Stimulated activated CD4-positive, alpha-beta T cell treated with anti-CD3 and anti-CD28 coated beads, Interleukin-15, amount 100 ng/mL, for 1 hour (primary cell): ENCODE results near the gene DNAH14.
"Not testable (repeated sequence)": the region's sequence is repeated elsewhere in the genome, so short reads cannot be mapped to it uniquely, and the experiment has no call there.

Experiments used
- DNase-seq, 2 donors: peaks; one replicate each; pipeline ENCODE4 v3.0.0-alpha.2; 2020; ENCODE audit warnings: low read depth in 1 of 2, low spot score in 1 of 2

Gene DNAH14

DNA sequence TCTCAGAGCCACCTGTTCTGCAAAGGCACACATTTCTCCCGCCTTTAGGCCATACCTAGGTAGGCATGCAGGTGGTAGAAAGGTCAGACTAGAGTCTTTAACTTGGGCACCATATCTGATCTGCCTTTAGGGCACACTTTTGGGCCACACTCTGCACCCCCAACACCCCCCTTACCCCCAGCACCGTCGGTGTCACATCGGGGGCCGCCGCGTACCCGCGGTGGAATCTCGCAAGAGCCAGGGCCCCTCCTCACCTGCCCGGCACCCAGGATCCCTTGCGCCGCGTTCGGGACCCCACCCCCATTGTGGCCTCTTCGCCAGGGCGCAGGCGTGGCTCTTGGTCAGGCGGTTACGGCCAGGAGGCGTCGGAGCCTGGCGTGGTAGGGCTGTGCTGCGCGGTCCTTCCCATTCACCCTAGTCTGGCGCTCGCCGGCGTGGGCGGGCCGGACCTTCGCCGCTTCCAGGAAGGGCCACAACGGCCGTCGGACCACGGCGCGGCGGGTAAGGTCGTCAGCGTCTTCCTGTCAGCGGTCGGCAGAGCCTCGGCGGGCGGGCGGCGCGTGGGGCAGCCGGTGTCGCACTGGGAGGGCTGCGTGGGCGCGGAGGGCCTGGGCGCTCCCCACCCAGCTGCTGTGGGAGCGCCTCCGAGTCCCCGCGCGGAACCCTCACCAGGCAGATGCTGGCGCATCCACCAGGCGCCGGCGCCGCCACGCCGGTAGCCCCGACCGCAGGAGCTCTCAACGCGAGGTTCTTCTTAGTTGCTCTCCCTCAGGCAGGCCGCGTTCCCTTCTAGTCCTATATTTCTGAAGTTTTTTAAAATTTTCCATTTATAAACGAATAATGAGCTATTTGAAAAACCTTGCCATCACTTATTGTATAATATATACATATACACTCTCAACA is at the start of gene DNAH14:
TSS of gene DNAH14 (plus strand) at position 341 of the 903 bp plus-strand sequence. CDS start 23,028 bp downstream, outside the sequence.
- peak in 1 of 2 donors; percentile 3 for DNase-seq

DNA sequence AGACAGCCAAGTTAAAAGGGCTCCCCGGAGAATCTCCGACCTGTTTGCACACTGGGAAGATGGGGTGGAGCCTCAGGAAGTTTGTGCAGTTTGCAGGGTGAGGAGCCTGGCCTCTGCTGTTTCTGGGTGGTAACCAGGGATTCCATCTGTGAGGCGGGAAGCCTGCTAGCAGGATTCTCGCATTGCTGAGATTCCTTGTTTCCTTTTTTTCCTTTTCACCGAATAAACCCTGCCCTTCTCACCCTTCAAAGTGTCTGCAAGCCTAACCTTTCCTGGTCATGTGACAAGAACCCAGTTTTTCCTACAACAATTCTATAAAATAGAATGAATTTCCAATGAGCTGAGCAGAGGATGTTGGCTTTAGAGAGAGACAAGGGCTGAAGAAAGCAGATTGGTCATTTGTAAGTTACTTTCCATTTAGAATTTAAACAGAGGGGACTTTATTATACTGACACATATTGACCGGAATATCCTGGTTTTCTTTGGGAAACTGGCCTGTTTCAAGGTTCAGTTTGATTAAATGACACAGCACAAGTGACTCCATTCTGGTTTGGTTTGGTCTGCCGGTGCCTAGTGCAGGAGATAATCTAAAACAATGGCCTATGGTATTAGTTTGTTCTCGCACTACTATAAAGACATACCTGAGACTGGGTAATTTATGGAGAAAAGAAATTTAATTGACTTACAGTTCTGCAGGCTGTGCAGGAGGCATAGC is 48.7 kb upstream of the DNAH14 start:
- no peak for DNase-seq

DNA sequence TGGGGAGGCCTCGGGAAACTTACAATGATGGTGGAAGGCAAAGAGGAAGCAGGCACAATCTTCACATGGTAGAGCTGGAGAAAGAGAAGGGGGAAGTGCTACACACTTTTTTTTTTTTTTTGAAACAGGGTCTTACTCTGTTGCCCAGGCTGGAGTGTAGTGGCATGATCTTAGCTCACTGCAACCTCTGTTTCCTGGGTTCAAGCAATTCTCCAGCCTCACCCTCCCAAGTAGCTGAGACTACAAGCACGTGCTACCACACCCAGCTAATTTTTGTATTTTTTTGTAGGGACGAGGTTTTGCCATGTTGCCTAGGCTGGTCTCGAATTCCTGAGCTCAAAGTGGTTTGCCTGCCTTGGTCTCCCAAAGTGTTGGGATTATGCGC is 48.2 kb upstream of the DNAH14 start:
- DNase-seq, result not testable (repeated sequence)

DNA sequence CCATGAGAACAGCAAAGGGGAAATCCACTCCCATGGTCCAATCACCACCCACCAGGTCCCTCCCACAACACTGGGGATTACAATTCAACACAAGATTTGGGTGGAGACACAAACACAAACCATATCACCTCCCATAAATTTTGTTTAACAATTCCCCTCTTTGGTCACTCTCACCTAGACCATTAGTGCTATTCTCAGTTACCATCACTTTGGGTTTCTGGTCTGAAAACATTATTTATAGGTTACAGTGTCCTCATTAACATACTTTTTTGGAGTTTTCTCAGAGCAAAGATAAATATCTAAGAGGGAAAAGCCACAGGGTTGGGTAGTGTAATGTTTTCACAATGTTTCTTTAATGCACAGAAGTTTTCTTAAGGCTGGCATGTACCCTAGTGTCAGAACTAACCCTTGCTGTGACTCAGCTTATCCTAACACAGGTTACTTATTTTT is 47.7 kb upstream of the DNAH14 start:
- DNase-seq, result no peak

DNA sequence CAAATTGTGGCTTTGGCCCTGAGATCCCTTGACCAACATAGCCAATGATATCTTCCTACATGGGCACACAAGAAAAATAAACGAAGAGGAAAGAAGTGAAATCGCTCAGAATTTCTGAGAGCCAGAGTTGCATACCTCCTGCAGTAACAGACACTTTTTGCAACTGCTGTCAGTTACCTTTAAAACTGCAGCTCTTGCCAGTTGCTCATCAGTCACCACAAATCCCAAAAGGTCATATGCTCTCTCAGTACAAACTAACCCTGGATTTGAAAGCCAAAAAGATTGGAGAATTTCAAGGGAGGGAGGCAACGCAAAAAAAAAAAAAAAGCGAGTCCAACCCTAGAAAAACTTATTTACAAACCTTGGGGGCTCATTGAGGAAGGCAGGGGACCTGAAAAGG is 47.2 kb upstream of the DNAH14 start:
- DNase-seq, result no peak

DNA sequence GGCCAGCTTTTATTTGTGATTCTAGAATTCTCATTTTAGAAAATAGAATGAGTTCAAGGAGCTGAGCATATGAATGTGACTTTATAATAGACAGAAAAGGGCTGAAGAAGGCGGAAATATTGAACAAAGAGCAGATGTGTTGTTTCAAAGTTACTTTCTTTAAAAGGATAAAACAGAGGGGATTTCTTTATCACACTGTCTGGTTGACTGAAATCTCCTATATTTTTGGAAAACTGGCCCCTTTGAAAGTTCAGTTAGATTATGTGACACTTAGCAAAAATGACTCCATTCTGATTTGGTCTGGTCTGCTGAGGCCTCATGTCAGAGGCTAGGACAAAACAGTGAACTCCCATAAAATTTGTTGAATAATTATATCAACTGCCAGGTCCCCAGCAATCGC is 46.4 kb upstream of the DNAH14 start:
- no peak for DNase-seq

DNA sequence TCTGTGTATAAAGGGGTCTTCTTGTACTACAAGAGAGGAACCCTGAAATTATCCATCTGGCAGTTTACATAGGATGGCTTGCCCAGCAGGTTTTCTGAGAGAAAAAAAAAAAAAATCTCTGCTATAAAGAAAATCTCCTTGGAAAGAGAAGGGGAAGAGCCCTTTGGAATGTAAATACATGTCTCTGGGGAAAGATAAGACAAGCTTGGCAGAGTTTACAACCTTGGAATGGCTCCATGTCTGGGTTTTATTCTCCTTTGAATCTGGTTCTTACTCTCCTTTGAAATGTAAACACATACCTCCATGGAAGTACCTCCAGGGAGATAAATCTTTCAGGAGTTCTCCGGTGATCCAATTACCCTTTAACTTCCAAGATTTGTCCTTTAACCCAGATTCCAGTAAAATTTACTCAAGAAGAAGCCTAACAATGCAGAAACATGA is 45.1 kb upstream of the DNAH14 start:
- no peak for DNase-seq

DNA sequence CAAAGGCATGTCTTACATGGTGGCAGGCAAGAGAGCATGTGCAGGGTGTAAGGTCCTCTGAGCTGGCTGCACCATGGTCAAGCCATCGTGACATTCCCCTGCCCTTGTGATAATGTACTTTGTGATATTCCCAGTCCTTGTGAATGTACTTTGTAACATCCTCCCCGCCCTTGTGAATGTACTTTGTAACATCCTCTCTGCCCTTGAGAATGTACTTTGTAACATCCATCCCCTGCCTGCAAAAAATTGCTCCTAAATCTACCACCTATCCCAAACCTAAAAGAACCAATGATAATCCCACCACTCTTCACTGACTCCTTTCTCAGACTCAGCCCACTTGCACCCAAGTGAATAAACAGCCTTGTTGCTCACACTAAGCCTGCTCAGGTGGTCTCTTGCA is 44.1 kb upstream of the DNAH14 start:
- not testable (repeated sequence) for DNase-seq

DNA sequence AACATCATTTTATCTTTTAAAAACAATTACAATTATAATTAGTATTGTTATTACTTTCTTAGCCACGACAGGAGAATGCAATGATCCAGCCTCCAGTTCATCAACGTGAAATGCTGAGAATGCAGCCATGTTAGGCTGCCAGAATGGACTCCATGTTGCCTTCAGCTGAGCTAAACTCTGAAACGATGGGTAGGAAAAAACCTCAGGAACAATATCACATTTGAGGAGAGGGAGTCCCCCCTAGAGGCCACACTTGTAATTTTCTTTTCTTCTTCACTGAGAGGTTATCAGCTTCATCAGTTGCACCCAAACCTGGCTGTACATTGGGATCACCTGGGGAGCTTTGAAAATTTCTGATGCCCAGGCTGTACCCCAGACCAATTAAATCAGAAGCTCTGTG is 34.6 kb upstream of the DNAH14 start:
- DNase-seq, result no peak

DNA sequence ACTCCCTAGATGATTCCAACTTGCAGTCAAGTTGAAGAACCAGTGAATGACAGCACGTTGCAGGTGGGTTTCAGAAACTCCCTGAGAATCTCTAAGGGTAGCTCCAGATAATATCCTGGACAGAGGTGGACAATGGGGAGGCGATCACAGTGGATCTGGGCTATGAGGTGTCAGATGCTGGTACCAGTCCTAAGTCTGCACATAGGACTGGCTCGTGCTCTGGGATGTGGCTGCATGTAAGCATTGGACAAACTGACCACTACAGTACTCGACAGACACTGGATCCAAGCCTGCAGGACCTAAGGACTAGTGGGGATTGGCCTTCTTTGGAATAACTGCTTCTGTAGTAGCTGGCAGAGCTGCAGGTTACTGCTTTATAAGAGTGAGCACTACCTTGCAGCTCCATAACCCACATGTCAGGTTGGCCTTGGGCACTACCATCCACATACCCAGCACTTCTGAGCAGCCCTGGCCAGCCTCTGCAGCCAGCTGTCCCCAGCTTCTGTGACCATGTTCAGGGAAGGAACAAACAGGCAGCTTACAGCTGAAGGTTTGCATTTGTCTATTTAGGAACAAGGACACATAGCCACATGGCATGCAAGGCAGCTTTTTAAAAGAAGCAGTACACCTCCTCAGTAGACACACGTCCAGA is 33.2 kb upstream of the DNAH14 start:
- DNase-seq, result no peak

DNA sequence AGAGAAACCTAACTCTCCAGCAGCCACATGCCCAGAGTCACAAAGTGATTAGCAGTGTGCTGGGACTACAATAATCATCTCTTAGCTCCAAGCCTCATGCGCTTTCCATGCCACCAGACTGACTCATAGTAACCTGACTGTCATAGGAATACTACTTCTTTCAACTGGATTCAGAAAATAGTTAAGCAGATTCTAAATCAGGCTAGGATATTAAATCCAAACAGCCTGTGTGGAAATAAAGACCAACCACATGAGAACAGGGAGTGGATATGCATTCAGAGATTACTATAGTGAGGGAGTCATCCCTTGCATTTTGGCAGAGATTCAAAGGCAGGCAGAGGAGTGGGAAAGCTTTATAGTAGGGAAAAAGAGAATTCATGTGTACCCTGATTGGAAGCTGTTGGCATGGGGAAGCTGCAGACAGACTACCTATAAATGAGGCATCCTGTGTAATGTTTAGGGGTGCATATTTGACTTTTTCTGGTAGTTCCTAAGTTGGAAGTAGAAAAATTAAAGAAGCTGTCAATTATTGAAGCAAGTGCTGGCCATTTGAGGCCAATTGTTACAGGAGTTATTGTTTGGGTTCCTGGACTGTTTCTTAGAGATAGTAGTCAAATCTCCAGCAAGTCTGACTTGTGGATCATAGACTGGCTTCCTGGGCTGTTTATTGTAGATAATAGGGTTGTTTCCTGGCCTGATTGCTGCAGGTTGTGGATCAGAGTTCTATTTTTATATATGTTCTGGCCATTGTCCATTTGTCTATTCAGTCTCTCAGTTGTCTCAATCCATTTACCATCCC is 31.7 kb upstream of the DNAH14 start:
- no peak for DNase-seq

DNA sequence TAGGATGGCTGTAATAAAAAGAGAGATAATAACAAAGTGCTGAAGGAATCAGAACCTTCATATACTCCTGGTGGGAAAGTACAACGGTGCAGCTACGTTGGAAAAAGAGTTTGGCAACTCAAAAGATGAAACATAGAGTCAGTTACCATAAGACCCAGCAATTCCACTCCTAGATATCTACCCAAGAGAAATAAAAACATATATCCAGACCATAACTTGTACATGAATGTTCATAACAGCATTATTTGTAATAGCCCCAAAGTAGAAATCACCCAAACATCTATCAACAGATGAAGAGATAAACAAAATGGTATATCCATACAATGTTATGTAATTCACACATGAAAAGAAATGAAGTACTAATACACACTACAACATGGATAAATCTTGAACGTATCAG is 30.5 kb upstream of the DNAH14 start:
- DNase-seq, result no peak

DNA sequence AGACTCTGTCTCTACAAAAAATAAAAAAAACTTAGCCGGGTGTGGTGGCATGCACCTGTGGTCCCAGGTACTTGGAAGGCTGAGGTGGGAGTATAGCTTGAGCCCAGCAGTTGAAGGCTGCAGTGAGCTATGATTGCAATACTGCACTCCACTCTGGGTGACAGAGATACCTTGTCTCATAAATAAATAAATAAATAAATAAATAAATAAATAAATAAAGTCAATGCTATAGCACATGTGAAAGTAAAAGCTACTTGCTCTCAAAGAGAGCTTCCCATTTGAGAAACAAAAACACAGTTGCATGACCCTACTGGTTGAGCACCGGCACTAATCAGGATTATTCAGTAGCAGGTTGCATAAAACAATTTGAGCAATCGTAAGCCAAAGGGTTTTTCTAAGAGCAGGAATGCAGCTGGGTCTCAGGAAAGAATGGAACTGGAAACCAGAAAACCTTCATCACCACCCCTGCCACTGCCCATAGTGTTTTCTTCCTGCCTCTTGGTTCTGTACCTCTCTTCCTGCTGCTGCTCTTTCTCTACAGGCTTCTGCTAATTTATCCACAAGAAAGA is 29.3 kb upstream of the DNAH14 start:
- no peak for DNase-seq

DNA sequence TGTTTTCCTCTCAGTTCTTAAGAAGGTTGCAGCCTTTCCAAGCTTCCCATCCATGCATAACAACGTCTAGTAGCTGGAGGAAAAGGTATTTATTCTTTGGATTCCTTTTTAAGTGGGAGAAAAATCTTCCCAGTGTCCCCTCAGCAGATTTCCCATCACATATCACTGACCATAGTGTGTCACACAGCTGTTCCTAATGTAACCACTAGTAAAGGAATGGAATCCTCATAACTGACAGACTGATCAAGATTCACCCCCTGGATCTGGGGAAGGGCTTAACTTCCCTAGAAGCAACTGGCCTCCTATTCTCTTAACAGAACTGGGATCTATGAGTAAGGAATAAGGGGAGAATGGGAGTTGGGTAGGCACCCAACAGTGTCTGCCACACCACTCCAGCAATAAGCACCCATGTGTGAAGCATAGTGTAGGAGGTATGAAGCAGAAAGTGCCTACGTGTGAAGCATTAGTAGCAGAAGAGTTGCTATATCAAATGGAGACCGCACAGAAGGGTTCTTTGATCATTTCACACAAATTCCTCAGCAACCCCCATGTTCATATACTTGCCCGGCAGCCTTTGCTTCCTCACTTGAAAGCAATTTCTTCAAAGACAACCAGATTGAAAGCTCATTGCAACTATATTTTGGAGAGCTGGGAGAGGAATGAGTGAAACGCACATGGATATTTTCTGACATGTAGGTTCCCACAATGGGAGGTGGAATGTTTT is 28.2 kb upstream of the DNAH14 start:
- no peak for DNase-seq

DNA sequence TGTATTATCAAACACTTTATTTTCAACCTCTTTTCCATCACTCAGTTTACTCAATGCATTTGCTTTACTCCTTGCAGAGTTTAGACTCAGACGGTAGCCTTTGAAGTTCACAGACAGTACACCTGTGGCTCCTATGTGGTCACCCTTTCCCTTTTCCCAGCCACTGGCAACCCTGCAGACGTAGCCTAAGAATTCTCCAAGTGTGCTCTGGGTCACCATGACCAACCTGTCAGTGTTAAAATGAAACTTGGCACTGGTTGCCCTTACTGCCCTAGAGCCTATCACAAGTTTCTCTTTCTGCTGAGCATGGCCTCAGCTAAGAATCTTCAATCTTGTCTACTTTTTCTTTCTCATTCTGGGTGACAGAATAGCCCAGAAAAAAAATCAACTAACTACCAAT is 25.5 kb upstream of the DNAH14 start:
- no peak for DNase-seq

DNA sequence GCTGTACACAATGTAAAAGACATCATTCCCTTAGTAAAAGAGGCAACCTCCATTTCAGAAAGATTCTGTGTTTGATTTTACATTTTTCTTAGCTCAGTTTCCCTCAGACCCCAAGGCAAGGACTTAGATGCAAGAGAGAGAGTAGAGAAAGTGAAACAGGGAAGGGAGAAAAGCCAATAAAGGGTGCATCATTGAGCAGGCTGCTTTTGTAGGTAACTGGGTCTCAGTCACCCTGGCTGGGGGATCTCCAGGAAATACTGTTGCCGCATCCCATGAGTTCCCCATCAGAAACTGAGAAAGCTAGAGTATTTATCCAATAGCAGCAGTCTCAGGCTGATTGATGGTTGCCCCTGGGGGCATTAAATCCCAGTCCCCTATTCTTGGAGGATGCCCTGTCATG is 23.1 kb upstream of the DNAH14 start:
- no peak for DNase-seq

DNA sequence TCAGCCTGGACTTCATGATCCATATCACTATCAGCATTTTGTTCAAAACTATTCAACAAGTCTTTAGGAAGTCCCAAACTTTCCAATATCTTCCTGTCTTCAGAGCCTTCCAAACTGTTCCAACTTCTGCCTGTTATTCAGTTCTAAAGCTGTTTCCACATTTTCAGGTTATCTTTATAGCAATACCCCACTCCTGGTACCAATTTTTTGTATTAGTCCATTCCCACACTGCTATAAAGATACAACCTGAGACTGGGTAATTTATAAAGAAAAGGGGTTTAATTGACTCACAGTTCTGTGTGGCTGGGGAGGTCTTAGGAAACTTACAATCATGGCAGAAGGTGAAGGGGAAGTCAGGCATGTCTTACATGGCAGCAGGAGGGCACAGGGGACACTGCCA is 18.3 kb upstream of the DNAH14 start:
- no peak for DNase-seq

DNA sequence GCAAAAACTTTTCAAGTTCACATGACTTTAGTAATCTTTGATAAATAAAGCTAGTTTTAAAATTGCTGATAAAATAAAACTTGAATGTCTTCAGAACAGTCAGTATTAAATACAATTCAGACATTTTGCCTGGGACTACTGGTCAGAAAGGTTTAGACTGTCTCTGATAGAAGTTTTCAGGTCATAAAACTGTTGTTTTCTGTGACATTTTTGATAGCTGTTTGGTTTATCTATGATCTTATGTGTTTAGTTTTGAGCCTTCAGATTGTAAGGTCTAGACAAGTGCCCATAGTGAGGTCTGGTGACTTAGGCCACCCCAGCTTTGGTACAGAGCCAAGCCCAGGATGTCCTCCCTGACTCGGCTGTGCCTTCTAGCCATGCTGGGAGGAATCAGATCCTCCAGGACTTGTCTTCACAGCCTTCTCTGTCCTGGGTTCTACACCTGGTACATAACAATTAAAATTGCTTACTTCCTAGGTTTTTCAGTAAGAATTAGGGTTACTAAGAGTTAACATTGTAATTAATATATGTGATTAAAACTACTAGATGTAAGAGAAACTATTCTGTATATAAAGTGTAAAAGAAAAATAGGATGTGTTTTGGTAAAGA is 15.1 kb upstream of the DNAH14 start:
- DNase-seq, result no peak

DNA sequence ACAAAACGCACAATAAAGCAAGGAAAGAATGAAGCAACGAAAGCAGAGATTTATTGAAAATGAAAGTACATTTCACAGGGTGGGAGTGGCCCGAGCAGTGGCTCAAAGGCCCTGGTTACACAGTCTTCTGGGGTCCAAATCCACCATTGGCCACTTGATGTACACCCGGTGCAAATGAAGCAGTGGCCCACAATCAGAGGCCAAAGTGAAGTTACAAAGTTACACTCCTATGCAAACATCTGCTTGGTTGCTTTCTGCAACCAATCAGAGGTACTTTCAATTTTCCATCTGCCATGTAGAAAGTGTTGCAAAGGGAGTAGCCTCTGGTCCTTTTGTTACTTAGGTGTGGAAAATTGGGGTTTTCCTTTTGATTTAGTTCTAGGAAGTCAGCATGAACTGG is 10.0 kb upstream of the DNAH14 start:
- no peak for DNase-seq

DNA sequence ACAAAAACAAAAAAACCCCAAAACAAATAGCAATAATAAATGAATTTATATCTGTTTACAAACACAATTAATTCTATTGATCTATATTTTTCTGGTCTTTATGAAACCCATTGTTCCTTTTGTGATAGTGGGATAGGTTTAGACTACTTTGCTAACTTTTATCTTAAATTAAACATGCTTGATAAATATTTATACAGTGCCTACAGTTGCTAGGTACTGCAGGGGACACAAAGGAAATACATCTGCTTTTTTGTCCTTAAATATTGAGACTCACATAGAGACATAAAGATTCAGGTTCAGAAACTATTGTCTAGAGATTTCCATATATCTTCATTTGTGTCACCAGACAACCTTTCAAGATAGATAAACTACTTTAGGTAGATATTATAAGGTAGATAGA is 8.5 kb upstream of the DNAH14 start:
- no peak for DNase-seq
